Activated naive CD8-positive, alpha-beta T cell (primary cell): Measurements from ENCODE around the gene NEFH.
"Not testable (repeated sequence)": the region's sequence is repeated elsewhere in the genome, so short reads cannot be mapped to it uniquely, and the experiment has no call there.

Source experiments
- H3K27ac Mint-ChIP-seq: one replicate; pipeline ENCODE4 v1.8.0; 2021; ENCODE audit warnings: mixed read lengths
- H3K27me3 Mint-ChIP-seq: one replicate; pipeline ENCODE4 v1.8.0; 2021; ENCODE audit warnings: mixed read lengths
- H3K36me3 Mint-ChIP-seq: one replicate; pipeline ENCODE4 v1.8.0; 2021; ENCODE audit warnings: mixed read lengths
- H3K4me1 Mint-ChIP-seq: one replicate; pipeline ENCODE4 v1.8.0; 2021; ENCODE audit warnings: low read depth, mixed read lengths
- H3K4me3 Mint-ChIP-seq: one replicate; pipeline ENCODE4 v1.8.0; 2021; ENCODE audit warnings: mild to moderate bottlenecking, mixed read lengths
- H3K9me3 Mint-ChIP-seq: one replicate; pipeline ENCODE4 v1.8.0; 2021; ENCODE audit warnings: low read depth, mixed read lengths

Gene NEFH, protein sequence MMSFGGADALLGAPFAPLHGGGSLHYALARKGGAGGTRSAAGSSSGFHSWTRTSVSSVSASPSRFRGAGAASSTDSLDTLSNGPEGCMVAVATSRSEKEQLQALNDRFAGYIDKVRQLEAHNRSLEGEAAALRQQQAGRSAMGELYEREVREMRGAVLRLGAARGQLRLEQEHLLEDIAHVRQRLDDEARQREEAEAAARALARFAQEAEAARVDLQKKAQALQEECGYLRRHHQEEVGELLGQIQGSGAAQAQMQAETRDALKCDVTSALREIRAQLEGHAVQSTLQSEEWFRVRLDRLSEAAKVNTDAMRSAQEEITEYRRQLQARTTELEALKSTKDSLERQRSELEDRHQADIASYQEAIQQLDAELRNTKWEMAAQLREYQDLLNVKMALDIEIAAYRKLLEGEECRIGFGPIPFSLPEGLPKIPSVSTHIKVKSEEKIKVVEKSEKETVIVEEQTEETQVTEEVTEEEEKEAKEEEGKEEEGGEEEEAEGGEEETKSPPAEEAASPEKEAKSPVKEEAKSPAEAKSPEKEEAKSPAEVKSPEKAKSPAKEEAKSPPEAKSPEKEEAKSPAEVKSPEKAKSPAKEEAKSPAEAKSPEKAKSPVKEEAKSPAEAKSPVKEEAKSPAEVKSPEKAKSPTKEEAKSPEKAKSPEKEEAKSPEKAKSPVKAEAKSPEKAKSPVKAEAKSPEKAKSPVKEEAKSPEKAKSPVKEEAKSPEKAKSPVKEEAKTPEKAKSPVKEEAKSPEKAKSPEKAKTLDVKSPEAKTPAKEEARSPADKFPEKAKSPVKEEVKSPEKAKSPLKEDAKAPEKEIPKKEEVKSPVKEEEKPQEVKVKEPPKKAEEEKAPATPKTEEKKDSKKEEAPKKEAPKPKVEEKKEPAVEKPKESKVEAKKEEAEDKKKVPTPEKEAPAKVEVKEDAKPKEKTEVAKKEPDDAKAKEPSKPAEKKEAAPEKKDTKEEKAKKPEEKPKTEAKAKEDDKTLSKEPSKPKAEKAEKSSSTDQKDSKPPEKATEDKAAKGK

DNA sequence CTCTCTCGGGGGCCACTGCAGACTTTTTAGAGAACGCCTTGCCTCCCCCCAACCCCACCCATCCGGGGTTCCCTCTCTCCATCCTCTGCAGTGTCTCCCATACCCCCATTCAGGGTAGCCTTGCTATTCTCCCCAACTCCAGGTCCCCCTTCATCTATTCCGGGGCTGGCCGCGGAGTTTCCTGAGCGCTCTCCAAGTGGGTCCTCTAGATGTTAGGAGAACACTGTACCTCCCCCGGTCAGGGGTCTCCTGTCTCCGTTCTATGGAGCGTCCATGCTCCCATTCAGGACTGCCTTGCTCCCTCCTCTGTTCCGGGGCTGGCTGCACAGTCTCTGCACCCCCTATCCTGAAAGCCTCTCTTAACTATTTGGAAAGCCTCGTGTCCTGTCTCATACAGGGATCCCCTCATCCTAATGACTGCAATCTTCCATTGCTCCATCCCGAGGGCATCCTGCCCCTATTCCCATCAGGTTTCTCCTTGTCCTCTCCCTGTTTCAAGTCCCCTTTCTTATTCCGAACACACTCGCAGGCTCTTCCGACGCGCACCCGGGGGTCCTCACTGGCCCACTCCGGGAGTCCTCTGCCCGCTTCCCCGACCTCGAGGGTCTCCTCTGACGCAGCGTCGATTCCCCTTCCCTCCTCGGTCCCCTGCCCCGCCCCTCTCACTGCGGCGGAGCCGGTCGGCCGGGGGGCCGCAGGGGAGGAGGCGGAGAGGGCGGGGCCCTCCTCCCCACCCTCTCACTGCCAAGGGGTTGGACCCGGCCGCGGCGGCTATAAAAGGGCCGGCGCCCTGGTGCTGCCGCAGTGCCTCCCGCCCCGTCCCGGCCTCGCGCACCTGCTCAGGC lies at the start of gene NEFH:
Gene NEFH, plus strand, starts transcription at position 802 of the 845 bp plus-strand sequence. CDS start 45 bp downstream, outside the sequence.
- Mint-ChIP-seq H3K4me3 (peak within 1 kb of the TSS; percentile 74), H3K27me3 (peaks cover 22% of the 10 kb centered on the region), H3K27ac (no peak within 1 kb of the TSS), H3K36me3 (no peaks in the 10 kb centered on the region), H3K9me3 (no peaks in the 10 kb centered on the region), H3K4me1 (peaks cover 14% of the 10 kb centered on the region)

DNA sequence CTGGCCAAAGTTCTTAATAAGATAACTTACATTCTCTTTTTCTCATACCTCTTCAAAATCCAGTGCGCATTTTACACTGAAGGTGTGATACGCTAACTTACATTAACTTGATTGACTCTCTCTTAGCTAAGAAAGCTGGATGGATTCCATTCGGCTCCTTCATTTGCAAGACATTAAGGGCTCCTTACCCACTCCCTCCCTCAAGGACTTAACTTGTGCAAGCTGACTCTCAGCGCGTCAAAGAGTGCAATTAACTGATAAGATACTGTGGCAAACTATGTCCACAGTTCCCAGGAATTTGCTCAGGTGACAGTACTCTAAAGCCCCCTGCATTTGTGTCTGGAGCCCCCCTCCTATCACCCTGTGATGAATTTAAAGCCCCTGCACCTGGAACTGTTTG lies 48.0 kb upstream of the NEFH start:
- no peaks in the 10 kb centered on the region for H3K9me3 Mint-ChIP-seq
- no peak overlapping the region for H3K4me3 Mint-ChIP-seq
- no peaks in the 10 kb centered on the region for H3K4me1 Mint-ChIP-seq
- peaks cover 7% of the 10 kb centered on the region for H3K27me3 Mint-ChIP-seq
- H3K36me3 Mint-ChIP-seq: peaks cover 2% of the 10 kb centered on the region
- no peak overlapping the region for H3K27ac Mint-ChIP-seq

GRCh38 chr22:29433856-29434255 lies 46.2 kb upstream of the NEFH start:
- Mint-ChIP-seq H3K4me1 (no peaks in the 10 kb centered on the region), H3K27ac (no peak overlapping the region), H3K4me3 (no peak overlapping the region)

DNA sequence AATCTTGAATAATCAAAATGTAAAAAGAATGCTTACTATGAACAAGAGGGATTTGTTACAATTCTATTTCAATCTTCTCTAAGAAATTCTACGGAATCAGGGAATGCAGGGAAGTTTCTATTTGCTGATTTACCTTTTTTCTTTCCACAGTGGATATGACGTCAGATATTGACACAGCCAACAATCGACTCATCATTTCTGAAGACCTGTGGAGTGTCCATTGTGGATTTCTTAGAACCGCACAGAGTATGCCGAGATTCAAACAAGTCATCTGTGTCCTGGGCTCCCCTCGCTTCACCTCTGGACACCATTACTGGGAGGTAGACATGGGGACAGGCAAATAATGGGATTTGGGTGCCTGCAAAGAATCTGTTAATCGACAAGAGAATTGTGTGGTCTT lies 45.7 kb upstream of the NEFH start:
- H3K27ac Mint-ChIP-seq: no peak overlapping the region
- peaks cover 7% of the 10 kb centered on the region for H3K27me3 Mint-ChIP-seq

More at GRCh38 chr22:29433856-29434255, 46.2 kb upstream of the NEFH start:
- H3K9me3 Mint-ChIP-seq: no peaks in the 10 kb centered on the region
- H3K36me3 Mint-ChIP-seq: peaks cover 2% of the 10 kb centered on the region
- H3K27me3 Mint-ChIP-seq: peaks cover 7% of the 10 kb centered on the region

GRCh38 chr22:29435236-29436136 lies 44.5 kb upstream of the NEFH start:
- Mint-ChIP-seq H3K36me3 (peaks cover 2% of the 10 kb centered on the region), H3K4me3 (no peak overlapping the region), H3K9me3 (no peaks in the 10 kb centered on the region), H3K27ac (no peak overlapping the region), H3K27me3 (peaks cover 7% of the 10 kb centered on the region), H3K4me1 (no peaks in the 10 kb centered on the region)

More for the DNA sequence above, 45.7 kb upstream of the NEFH start:
- Mint-ChIP-seq H3K9me3 (no peaks in the 10 kb centered on the region), H3K4me3 (no peak overlapping the region), H3K36me3 (peaks cover 2% of the 10 kb centered on the region), H3K4me1 (no peaks in the 10 kb centered on the region)

DNA sequence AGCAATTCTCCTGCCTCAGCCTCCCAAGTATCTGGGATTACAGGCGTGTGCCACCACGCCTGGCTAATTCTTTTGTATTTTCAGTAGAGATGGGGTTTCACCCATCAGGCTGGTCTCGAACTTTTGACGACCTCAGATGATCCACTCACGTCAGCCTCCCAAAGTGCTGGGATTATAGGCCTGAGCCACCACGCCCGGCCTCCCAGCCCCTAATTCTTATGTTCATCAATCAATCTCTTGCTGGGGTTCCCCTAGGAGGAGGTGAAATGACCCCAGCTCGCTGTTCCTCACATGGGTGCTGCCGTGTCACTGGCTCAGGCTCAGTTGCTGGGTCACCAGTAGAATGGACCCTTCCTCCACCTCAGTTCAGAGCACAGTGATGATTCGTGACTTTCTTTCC lies 41.7 kb upstream of the NEFH start, which contains the start of gene RFPL1:
Gene RFPL1, plus strand, starts transcription at position 301 of the 400 bp plus-strand sequence.
- H3K9me3 Mint-ChIP-seq, H3K36me3 Mint-ChIP-seq, H3K4me3 Mint-ChIP-seq, H3K4me1 Mint-ChIP-seq, H3K27me3 Mint-ChIP-seq, H3K27ac Mint-ChIP-seq: not testable (repeated sequence)

- Mint-ChIP-seq H3K9me3 (no peaks in the 10 kb centered on the region), H3K4me1 (no peaks in the 10 kb centered on the region), H3K27ac (no peak overlapping the region), H3K4me3 (no peak overlapping the region), H3K36me3 (no peaks in the 10 kb centered on the region), H3K27me3 (peaks cover 2% of the 10 kb centered on the region)
These were observed 37.0 kb upstream of the NEFH start for GRCh38 chr22:29442976-29443375.

- Mint-ChIP-seq H3K27me3 (peaks cover 2% of the 10 kb centered on the region), H3K4me3 (no peak overlapping the region), H3K9me3 (no peaks in the 10 kb centered on the region), H3K36me3 (no peaks in the 10 kb centered on the region), H3K4me1 (no peaks in the 10 kb centered on the region), H3K27ac (no peak overlapping the region)
These were observed 36.6 kb upstream of the NEFH start for GRCh38 chr22:29443452-29443851.

GRCh38 chr22:29443861-29444792 lies 35.9 kb upstream of the NEFH start:
- Mint-ChIP-seq H3K36me3 (no peaks in the 10 kb centered on the region), H3K4me3 (no peak overlapping the region)

GRCh38 chr22:29445508-29445907 lies 34.5 kb upstream of the NEFH start:
- H3K27ac Mint-ChIP-seq: no peak overlapping the region

More at GRCh38 chr22:29443861-29444792, 35.9 kb upstream of the NEFH start:
- Mint-ChIP-seq H3K27me3 (peaks cover 2% of the 10 kb centered on the region), H3K9me3 (no peaks in the 10 kb centered on the region), H3K4me1 (no peaks in the 10 kb centered on the region), H3K27ac (no peak overlapping the region)

DNA sequence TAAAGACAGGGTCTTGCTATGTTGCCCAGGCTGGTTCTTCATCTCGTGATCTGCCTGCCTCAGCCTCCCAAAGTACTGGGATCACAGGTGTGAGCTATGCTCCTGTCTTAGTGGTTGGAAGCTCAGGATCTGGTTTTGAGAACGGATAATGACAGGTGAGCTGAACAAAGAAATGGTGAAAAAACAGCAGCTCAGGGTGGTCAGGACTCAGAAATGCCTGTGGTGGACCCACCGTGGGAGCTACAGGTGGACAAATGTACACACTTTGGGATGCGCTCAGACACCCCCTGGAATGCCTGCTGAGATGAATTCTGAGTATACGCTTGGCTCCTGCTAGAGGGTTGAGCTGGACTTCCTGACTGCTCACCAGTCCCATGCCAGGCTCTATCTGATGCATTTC lies 32.1 kb upstream of the NEFH start:
- Mint-ChIP-seq H3K27me3 (peaks cover 2% of the 10 kb centered on the region), H3K27ac (no peak overlapping the region), H3K4me3 (no peak overlapping the region), H3K4me1 (no peaks in the 10 kb centered on the region), H3K9me3 (no peaks in the 10 kb centered on the region), H3K36me3 (no peaks in the 10 kb centered on the region)

More at GRCh38 chr22:29445508-29445907, 34.5 kb upstream of the NEFH start:
- H3K4me1 Mint-ChIP-seq: no peaks in the 10 kb centered on the region
- H3K36me3 Mint-ChIP-seq: no peaks in the 10 kb centered on the region
- H3K27me3 Mint-ChIP-seq: peaks cover 2% of the 10 kb centered on the region
- H3K9me3 Mint-ChIP-seq: no peaks in the 10 kb centered on the region
- H3K4me3 Mint-ChIP-seq: no peak overlapping the region

- H3K36me3 Mint-ChIP-seq: no peaks in the 10 kb centered on the region
- no peak overlapping the region for H3K27ac Mint-ChIP-seq
- H3K9me3 Mint-ChIP-seq: no peaks in the 10 kb centered on the region
- no peaks in the 10 kb centered on the region for H3K27me3 Mint-ChIP-seq
- no peaks in the 10 kb centered on the region for H3K4me1 Mint-ChIP-seq
- no peak overlapping the region for H3K4me3 Mint-ChIP-seq
These were observed 30.6 kb upstream of the NEFH start for GRCh38 chr22:29449296-29449875.
